ENCODE data around the gene MAU2. TPM values are rescaled to one million over a fixed set of nuclear protein-coding genes. Genes with fewer than 3 reads are reported as not detected.

The MAU2 gene
- total RNA-seq, 1 donor from 2014 or later: 75.7 TPM

- peaks cover 28% of the 10 kb centered on the region for H3K36me3 Mint-ChIP-seq (ENCODE audit: unreplicated experiment)
- no peaks in the 10 kb centered on the region for H3K27me3 Mint-ChIP-seq (ENCODE audit: unreplicated experiment)
- no peaks in the 10 kb centered on the region for H3K4me1 Mint-ChIP-seq (ENCODE audit: unreplicated experiment)
- no peak for DNase-seq (ENCODE audit: extremely low spot score, unreplicated experiment)
- H3K4me3 Mint-ChIP-seq (ENCODE audit: unreplicated experiment): no peak overlapping the region
- no peak for TF ChIP-seq CTCF (IDR thresholded peaks at IDR 0.05)
- no peak overlapping the region for H3K27ac Mint-ChIP-seq (ENCODE audit: unreplicated experiment)
- no peaks in the 10 kb centered on the region for H3K9me3 Mint-ChIP-seq (ENCODE audit: unreplicated experiment)
Observed at GRCh38 chr19:19338082-19338481, 17.5 kb downstream of the MAU2 start.

- no peaks in the 10 kb centered on the region for H3K9me3 Mint-ChIP-seq (ENCODE audit: unreplicated experiment)
- no peaks in the 10 kb centered on the region for H3K27me3 Mint-ChIP-seq (ENCODE audit: unreplicated experiment)
- H3K36me3 Mint-ChIP-seq (ENCODE audit: unreplicated experiment): peaks cover 30% of the 10 kb centered on the region
- no peak overlapping the region for H3K27ac Mint-ChIP-seq (ENCODE audit: unreplicated experiment)
- TF ChIP-seq CTCF (IDR thresholded peaks at IDR 0.05): no peak
- DNase-seq (ENCODE audit: extremely low spot score, unreplicated experiment): no peak
- no peak overlapping the region for H3K4me3 Mint-ChIP-seq (ENCODE audit: unreplicated experiment)
- no peaks in the 10 kb centered on the region for H3K4me1 Mint-ChIP-seq (ENCODE audit: unreplicated experiment)
Observed at GRCh38 chr19:19341026-19341425, 20.4 kb downstream of the MAU2 start.

GRCh38 chr19:19342086-19343015, 21.7 kb downstream of the MAU2 start:
- TF ChIP-seq CTCF (IDR thresholded peaks at IDR 0.05): peak; percentile 90
- Mint-ChIP-seq H3K9me3 (ENCODE audit: unreplicated experiment) (no peaks in the 10 kb centered on the region), H3K27me3 (ENCODE audit: unreplicated experiment) (no peaks in the 10 kb centered on the region), H3K27ac (ENCODE audit: unreplicated experiment) (no peak overlapping the region), H3K4me3 (ENCODE audit: unreplicated experiment) (no peak overlapping the region), H3K36me3 (ENCODE audit: unreplicated experiment) (peaks cover 31% of the 10 kb centered on the region), H3K4me1 (ENCODE audit: unreplicated experiment) (no peaks in the 10 kb centered on the region)
- peak; percentile 90 for DNase-seq (ENCODE audit: extremely low spot score, unreplicated experiment)

GRCh38 chr19:19343016-19343362, 22.4 kb downstream of the MAU2 start:
- Mint-ChIP-seq H3K27me3 (ENCODE audit: unreplicated experiment) (no peaks in the 10 kb centered on the region), H3K27ac (ENCODE audit: unreplicated experiment) (no peak overlapping the region), H3K4me3 (ENCODE audit: unreplicated experiment) (no peak overlapping the region), H3K4me1 (ENCODE audit: unreplicated experiment) (no peaks in the 10 kb centered on the region), H3K36me3 (ENCODE audit: unreplicated experiment) (peaks cover 31% of the 10 kb centered on the region), H3K9me3 (ENCODE audit: unreplicated experiment) (no peaks in the 10 kb centered on the region)
- TF ChIP-seq CTCF (IDR thresholded peaks at IDR 0.05): no peak
- no peak for DNase-seq (ENCODE audit: extremely low spot score, unreplicated experiment)

- H3K4me1 Mint-ChIP-seq (ENCODE audit: unreplicated experiment): no peaks in the 10 kb centered on the region
- TF ChIP-seq CTCF (IDR thresholded peaks at IDR 0.05): no peak
- peaks cover 28% of the 10 kb centered on the region for H3K36me3 Mint-ChIP-seq (ENCODE audit: unreplicated experiment)
- no peak overlapping the region for H3K27ac Mint-ChIP-seq (ENCODE audit: unreplicated experiment)
- H3K9me3 Mint-ChIP-seq (ENCODE audit: unreplicated experiment): no peaks in the 10 kb centered on the region
- no peak for DNase-seq (ENCODE audit: extremely low spot score, unreplicated experiment)
- no peak overlapping the region for H3K4me3 Mint-ChIP-seq (ENCODE audit: unreplicated experiment)
- H3K27me3 Mint-ChIP-seq (ENCODE audit: unreplicated experiment): no peaks in the 10 kb centered on the region
Observed at GRCh38 chr19:19343762-19344161, 23.1 kb downstream of the MAU2 start.

All from osteocyte (in vitro differentiated cells).